Measurements from ENCODE around the gene CD96.

The CD96 gene

DNA sequence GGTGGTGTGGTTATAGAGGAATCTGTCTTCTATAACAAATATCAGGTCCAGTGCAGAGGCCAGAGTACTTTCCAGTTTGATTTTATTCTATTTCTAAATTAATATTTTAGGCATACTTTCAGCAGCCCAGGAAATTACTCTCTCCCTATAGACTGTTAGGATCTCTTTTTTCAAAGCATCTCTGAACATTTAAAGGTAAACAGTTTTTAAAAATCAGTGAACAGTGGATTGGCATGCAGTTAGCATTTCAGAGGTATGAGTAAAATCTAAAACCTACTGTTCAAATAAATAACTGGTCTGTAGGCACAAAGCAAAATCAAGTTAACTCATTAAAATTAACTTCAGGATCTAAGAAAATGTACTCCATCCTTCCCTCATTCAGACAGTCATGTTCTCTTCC is 50.1 kb downstream of the CD96 start:
- no peaks in the 10 kb centered on the region for H3K9me3 ChIP-seq
- DNase-seq (ENCODE audit: low spot score in 2 of 2) = no peak
- no peaks in the 10 kb centered on the region for H3K4me1 ChIP-seq
- H3K36me3 ChIP-seq (replicated peaks) = no peaks in the 10 kb centered on the region
- H3K4me3 ChIP-seq = no peak overlapping the region
- no peaks in the 10 kb centered on the region for H3K27me3 ChIP-seq (ENCODE audit: low read depth)
- in situ Hi-C loops (cut with MboI; ENCODE audit: low sequenced_read_pairs) = no loop called here

DNA sequence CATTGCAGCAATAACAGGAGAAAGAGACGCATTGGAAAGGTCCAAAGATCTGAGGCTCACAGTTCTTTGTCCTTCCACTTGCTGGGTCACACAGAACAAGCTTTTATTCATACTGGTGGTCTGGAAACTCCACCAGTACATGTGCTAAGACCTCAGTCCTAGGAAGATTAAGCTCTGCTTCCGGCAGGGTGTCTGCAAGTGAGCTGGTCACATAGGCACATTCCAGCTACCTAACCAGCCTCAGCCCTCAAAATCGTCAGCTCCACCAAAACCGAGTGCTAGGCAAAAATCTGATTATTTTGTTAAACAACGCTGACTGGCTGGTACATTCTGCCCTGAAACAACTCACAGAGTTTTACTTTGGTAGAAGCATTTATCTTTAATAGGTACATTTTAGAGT is 50.9 kb downstream of the CD96 start:
- no peak overlapping the region for H3K4me3 ChIP-seq
- in situ Hi-C loops (cut with MboI; ENCODE audit: low sequenced_read_pairs) = no loop called here
- H3K27me3 ChIP-seq (ENCODE audit: low read depth) = no peaks in the 10 kb centered on the region
- no peak for DNase-seq (ENCODE audit: low spot score in 2 of 2)
- H3K9me3 ChIP-seq = no peaks in the 10 kb centered on the region
- H3K36me3 ChIP-seq (replicated peaks) = no peaks in the 10 kb centered on the region
- no peaks in the 10 kb centered on the region for H3K4me1 ChIP-seq

DNA sequence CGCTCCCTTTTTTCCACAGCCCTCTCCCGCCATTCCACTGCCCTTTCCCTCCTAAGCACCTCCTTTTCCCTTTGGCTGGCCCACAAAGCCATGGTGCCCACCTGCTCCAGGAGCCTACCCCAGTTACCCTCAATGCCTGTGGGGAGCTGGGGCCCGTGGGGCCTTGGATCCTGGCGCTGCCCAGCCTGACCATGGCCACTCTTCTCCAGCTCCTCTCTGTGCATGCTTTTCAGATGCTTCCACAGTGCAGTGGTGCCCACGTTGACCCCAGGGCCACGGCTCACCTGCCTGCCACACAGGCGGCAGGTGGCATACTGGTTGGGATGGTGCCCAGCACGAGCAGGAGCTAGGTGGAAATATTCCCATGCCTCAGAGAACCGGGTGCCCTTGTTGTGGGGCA is 51.7 kb downstream of the CD96 start:
- Histone ChIP-seq H3K9me3 (no peaks in the 10 kb centered on the region), H3K4me1 (no peaks in the 10 kb centered on the region)
- in situ Hi-C loops (cut with MboI; ENCODE audit: low sequenced_read_pairs) = no loop called here

DNA sequence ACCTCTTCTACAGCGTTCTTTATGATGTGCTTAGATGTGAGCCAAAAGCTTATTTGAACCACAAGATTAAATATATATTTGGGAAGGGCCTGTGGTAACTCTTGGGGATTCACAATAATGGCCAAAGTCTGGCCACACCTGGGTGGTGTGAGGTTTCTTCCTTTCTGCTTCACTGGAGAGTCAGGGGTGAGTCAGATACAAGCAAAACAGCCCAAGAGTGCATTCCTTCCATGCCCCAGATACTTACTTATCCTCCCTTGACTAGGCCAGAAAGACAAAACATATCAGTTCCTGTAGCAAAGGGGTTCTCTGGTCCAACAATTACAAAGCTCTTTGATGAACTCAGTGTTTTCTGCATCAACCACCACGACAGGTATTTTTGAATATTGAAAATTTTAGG is 52.2 kb downstream of the CD96 start:
- no peak for DNase-seq (ENCODE audit: low spot score in 2 of 2)
- Histone ChIP-seq H3K9me3 (no peaks in the 10 kb centered on the region), H3K4me3 (no peak overlapping the region), H3K36me3 (replicated peaks) (no peaks in the 10 kb centered on the region), H3K4me1 (no peaks in the 10 kb centered on the region), H3K27me3 (ENCODE audit: low read depth) (no peaks in the 10 kb centered on the region)
- in situ Hi-C loops (cut with MboI; ENCODE audit: low sequenced_read_pairs) = no loop called here

More for the DNA sequence above, 51.7 kb downstream of the CD96 start:
- H3K36me3 ChIP-seq (replicated peaks) = no peaks in the 10 kb centered on the region
- no peaks in the 10 kb centered on the region for H3K27me3 ChIP-seq (ENCODE audit: low read depth)
- no peak overlapping the region for H3K4me3 ChIP-seq
- DNase-seq (ENCODE audit: low spot score in 2 of 2) = no peak

DNA sequence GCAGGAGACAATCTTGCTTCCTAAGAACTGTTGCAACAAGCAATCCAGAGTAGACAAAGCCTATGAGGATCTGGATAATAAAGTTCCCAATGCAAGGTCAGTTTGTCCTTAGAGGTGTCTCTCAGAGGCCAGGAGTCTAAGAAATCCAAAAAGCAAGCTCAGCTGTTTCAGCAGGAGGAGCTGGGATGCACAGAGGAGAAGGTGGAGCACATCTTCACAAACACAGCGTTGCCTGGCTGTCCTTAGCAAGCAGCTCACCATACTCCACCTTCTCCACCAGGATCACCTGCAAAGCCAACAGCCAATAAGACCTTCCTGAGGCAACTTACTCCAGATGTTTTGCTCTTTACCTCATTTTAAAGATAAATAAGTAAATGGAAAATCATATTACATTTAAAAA is 52.8 kb downstream of the CD96 start:
- no peaks in the 10 kb centered on the region for H3K9me3 ChIP-seq
- no peak overlapping the region for H3K4me3 ChIP-seq
- no peaks in the 10 kb centered on the region for H3K36me3 ChIP-seq (replicated peaks)
- H3K4me1 ChIP-seq = no peaks in the 10 kb centered on the region
- no peak for DNase-seq (ENCODE audit: low spot score in 2 of 2)
- no peaks in the 10 kb centered on the region for H3K27me3 ChIP-seq (ENCODE audit: low read depth)
- in situ Hi-C loops (cut with MboI; ENCODE audit: low sequenced_read_pairs) = no loop called here

DNA sequence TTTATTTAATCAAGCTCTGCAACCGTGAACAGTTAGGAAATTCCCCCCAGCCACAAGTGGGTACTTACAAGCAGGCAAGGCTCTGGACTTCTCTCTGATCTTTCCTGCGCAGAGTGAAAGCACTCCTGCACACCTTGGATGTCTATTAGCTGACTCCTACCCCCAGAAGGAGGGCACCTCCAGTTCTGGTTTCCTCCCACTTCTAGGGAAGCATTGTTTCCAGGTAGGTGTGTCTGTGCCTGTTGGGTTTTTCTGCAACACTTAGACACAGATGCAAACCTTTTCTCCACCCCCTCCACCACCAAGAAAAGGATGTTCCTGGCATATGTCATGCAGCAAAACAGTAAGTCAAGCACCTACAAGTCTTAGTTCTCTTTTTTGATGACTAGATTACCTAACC is 53.2 kb downstream of the CD96 start, which contains the start of gene ZBED2:
TSS of gene ZBED2 (minus strand) at position 115 of the 400 bp plus-strand sequence. CDS start 1,145 bp downstream, outside the sequence.
- no peaks in the 10 kb centered on the region for H3K27me3 ChIP-seq (ENCODE audit: low read depth)
- no peak within 1 kb of the TSS for H3K4me3 ChIP-seq
- H3K36me3 ChIP-seq (replicated peaks) = no peaks in the 10 kb centered on the region
- no peaks in the 10 kb centered on the region for H3K4me1 ChIP-seq
- no peak for DNase-seq (ENCODE audit: low spot score in 2 of 2)
- no peaks in the 10 kb centered on the region for H3K9me3 ChIP-seq
- in situ Hi-C loops (cut with MboI; ENCODE audit: low sequenced_read_pairs) = no loop called here

DNA sequence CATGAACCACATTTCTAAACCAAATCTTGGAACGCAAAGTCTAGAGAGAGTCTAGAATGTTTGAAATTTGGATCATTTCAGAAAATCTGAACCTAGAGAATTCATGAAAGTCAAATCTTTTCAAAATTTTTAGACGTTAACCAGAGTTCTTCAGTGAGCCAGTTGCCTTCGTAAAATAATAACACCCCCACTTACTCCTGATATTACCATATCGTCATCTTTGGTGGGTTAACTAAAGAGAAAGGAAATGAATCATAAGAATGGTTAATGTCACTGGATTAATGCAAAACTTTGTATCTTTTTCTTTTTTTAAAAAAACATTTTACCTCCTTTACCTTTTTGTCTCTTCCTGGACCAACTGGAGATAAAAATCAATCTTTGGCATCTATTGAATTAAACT is 54.3 kb downstream of the CD96 start:
- H3K9me3 ChIP-seq = no peaks in the 10 kb centered on the region
- H3K27me3 ChIP-seq (ENCODE audit: low read depth) = peaks cover 8% of the 10 kb centered on the region; the same call in 1 of the 2 replicates
- no peak overlapping the region for H3K4me3 ChIP-seq
- no peaks in the 10 kb centered on the region for H3K36me3 ChIP-seq (replicated peaks)
- in situ Hi-C loops (cut with MboI; ENCODE audit: low sequenced_read_pairs) = no loop called here
- no peaks in the 10 kb centered on the region for H3K4me1 ChIP-seq
- no peak for DNase-seq (ENCODE audit: low spot score in 2 of 2)

DNA sequence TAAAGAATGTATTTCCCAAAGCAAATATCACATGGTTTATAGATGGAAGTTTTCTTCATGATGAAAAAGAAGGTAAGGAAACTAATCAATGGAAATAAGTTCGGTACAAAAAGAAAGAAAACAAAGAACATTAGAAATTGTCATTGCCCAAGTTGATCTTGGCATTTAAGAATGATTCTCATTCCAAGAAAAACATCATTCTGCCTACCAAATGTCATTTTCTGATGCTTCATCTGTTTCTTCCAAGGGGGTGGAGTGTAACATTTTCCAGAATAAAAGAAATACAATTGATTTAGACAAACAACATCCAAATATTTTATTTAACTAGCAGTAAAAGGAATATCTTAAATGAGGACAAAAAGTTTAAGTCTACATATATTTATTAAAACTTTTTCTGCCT is 56.1 kb downstream of the CD96 start:
- peaks cover 15% of the 10 kb centered on the region for H3K27me3 ChIP-seq (ENCODE audit: low read depth)
- no peak for DNase-seq (ENCODE audit: low spot score in 2 of 2)
- in situ Hi-C loops (cut with MboI; ENCODE audit: low sequenced_read_pairs) = no loop called here
- no peaks in the 10 kb centered on the region for H3K9me3 ChIP-seq
- H3K4me1 ChIP-seq = no peaks in the 10 kb centered on the region
- no peak overlapping the region for H3K4me3 ChIP-seq
- H3K36me3 ChIP-seq (replicated peaks) = no peaks in the 10 kb centered on the region

DNA sequence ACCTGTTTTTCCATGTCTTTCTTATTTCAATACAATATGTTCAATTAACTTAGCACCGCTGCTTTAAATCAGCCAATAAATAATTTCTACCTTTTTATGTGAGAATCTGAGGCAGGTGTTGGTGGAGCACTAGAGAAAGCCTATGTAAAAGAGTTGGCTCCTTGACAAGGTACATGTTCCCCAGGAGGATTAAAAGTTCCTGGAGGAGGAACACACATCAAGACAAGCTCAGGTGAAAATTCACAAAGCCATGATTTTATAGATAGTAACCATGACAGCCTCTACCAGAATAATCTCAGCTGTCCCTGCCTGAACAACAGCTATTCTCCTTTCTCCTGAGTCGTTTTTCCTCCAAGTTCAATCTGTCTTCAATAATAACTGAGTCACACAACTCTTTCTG is 56.6 kb downstream of the CD96 start:
- H3K27me3 ChIP-seq (ENCODE audit: low read depth) = peaks cover 15% of the 10 kb centered on the region
- in situ Hi-C loops (cut with MboI; ENCODE audit: low sequenced_read_pairs) = no loop called here
- H3K4me3 ChIP-seq = no peak overlapping the region
- H3K4me1 ChIP-seq = no peaks in the 10 kb centered on the region
- DNase-seq (ENCODE audit: low spot score in 2 of 2) = no peak
- H3K36me3 ChIP-seq (replicated peaks) = no peaks in the 10 kb centered on the region
- no peaks in the 10 kb centered on the region for H3K9me3 ChIP-seq

DNA sequence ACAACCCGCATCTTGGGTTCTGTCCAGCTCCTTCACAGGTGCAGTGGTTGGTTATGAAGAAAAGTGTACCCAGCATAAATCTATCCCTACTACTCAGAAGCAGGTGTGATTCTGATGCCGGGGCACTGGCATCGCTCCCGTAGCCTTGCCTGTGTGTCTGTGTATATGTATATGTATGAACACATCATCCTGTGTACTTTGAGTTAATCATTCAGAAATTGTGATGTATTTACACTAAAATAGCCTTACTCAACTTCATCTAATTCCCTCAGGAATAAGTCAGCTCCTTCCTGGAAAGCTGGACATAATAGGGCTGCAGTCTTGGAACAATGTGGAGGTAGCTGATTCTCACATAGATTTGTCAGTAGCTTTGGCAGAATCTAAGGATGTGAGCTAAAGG is 59.8 kb downstream of the CD96 start:
- in situ Hi-C loops (cut with MboI; ENCODE audit: low sequenced_read_pairs) = no loop called here
- no peak for DNase-seq (ENCODE audit: low spot score in 2 of 2)
- Histone ChIP-seq H3K9me3 (no peaks in the 10 kb centered on the region), H3K36me3 (replicated peaks) (no peaks in the 10 kb centered on the region), H3K4me1 (no peaks in the 10 kb centered on the region), H3K4me3 (no peak overlapping the region), H3K27me3 (ENCODE audit: low read depth) (peaks cover 15% of the 10 kb centered on the region)

DNA sequence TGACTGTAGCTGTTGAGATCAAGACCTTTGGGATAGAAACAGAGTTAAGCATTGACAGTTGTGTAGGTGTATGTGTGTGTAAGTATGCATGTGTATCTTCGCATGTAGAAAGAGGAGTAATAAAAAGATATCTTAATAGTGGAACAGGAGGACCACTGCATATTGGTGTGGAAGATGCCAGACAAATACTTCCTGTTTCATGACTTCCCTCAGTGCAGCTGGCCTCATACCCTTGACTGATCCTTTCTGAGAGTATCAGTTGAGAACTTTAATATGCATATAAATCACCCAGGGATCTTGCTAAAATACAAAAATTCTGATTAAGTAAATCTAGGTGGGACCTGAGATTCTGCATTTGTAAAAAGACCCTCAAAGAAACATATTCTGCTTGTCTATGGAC is 61.7 kb downstream of the CD96 start:
- Histone ChIP-seq H3K9me3 (no peaks in the 10 kb centered on the region), H3K36me3 (replicated peaks) (no peaks in the 10 kb centered on the region), H3K4me3 (no peak overlapping the region), H3K4me1 (no peaks in the 10 kb centered on the region), H3K27me3 (ENCODE audit: low read depth) (peaks cover 15% of the 10 kb centered on the region)
- no peak for DNase-seq (ENCODE audit: low spot score in 2 of 2)
- in situ Hi-C loops (cut with MboI; ENCODE audit: low sequenced_read_pairs) = no loop called here

DNA sequence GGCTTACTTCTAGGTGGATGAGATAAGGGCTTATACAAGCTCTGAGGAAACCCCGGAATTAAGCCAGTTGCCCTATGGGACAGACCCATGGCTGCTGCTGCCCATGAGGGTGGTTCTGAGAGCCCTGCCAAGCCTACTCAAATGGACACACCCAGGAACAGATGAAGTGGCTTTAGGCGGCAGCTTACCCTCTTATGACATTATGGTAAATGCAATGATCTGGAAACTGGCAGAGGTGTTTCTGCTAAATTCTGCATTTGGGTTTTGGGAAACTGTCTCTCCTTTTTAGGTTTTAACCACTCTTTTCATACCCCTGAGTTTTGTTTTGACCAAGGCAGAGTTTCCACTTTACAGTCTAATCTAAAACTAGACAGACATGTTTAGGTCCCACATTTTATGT is 62.1 kb downstream of the CD96 start:
- DNase-seq (ENCODE audit: low spot score in 2 of 2) = no peak
- Histone ChIP-seq H3K4me1 (no peaks in the 10 kb centered on the region), H3K27me3 (ENCODE audit: low read depth) (peaks cover 15% of the 10 kb centered on the region), H3K36me3 (replicated peaks) (no peaks in the 10 kb centered on the region), H3K4me3 (no peak overlapping the region), H3K9me3 (no peaks in the 10 kb centered on the region)
- in situ Hi-C loops (cut with MboI; ENCODE audit: low sequenced_read_pairs) = no loop called here

DNA sequence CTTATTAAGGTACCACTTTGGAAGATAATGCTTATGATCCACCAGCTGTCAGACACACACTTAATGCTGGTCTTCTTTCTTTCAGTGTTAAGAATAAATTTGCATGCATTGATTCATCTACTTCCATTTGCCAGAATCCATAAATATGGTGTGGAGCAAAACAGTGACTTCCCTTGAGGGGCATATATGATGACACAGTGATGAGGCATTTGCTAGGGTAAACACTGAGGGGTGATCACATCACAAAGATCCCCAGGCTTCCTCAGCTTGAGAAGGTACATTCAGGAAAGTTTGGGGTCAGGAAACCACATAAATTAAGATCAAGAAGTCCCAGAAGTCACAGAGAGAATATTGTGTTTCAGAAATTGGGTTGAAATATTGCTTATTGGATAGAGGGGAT is 63.0 kb downstream of the CD96 start:
- Histone ChIP-seq H3K9me3 (no peaks in the 10 kb centered on the region), H3K4me3 (no peak overlapping the region), H3K36me3 (replicated peaks) (no peaks in the 10 kb centered on the region), H3K27me3 (ENCODE audit: low read depth) (peaks cover 15% of the 10 kb centered on the region), H3K4me1 (no peaks in the 10 kb centered on the region)
- no peak for DNase-seq (ENCODE audit: low spot score in 2 of 2)
- in situ Hi-C loops (cut with MboI; ENCODE audit: low sequenced_read_pairs) = no loop called here

DNA sequence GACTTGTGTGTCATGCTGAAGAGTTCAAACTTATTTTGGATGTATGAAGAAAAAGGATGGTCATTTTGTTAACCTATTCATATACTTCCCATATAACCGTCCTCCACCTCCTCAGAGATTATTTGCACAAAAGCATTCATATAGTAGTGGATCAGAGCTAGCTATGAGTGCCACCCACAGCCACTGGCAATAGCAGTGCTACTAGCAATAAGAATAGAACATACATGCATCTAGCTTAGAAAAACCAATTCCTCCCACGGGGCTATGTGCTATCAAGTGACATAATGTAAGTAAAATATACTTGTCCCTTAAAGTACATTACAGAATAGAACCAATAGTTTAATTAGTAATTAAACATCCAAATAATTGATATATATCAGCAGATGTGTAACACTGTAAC is 63.5 kb downstream of the CD96 start:
- DNase-seq (ENCODE audit: low spot score in 2 of 2) = no peak
- no peaks in the 10 kb centered on the region for H3K4me1 ChIP-seq
- in situ Hi-C loops (cut with MboI; ENCODE audit: low sequenced_read_pairs) = no loop called here
- no peaks in the 10 kb centered on the region for H3K9me3 ChIP-seq
- no peaks in the 10 kb centered on the region for H3K36me3 ChIP-seq (replicated peaks)
- no peak overlapping the region for H3K4me3 ChIP-seq
- peaks cover 15% of the 10 kb centered on the region for H3K27me3 ChIP-seq (ENCODE audit: low read depth)

DNA sequence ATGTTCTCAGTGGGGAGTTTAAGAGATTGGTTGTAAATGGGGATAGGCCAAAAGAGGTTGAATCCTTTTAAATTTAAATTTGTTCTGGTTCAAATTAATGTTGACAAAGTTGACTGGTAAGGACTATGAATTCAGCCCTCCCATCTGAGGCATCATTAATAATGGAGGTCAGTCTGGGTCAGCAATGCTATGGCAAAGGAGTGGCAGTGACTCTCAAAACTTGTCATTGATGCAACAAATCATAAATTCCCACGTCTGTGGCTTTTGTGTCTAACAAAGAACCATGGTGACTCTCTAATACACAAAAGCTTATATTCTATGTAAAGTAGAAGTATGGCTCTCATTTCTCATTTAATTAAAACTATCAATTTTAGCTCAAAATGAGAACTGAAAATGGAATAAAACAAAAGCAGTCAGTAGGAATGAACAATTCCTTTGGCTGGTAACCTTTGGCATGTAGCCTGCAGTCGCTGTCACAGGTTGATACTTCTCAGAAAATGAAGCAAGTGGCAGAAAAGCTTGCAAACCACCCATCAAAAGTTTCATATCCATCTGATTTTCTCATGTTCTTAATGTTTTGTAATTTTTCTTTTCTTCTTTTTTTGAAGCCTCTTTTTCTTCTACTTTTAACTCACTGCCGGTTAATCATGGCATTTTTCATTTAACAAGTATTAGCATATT is 65.4 kb downstream of the CD96 start:
- no peak for DNase-seq (ENCODE audit: low spot score in 2 of 2)
- Histone ChIP-seq H3K36me3 (replicated peaks) (no peaks in the 10 kb centered on the region), H3K4me3 (no peak overlapping the region), H3K9me3 (no peaks in the 10 kb centered on the region), H3K4me1 (no peaks in the 10 kb centered on the region), H3K27me3 (ENCODE audit: low read depth) (peaks cover under 1% of the 10 kb centered on the region; the same call in 1 of the 2 replicates)
- in situ Hi-C loops (cut with MboI; ENCODE audit: low sequenced_read_pairs) = no loop called here
